Endothelial cell of umbilical vein (primary cell): Measurements from ENCODE around the gene TMCC2. TPM values are rescaled to one million over a fixed set of nuclear protein-coding genes. Genes with fewer than 3 reads are reported as not detected.

Experiments
- BruUV-seq: library from RNA; stranded (reverse); fragments of 400-500 nt; replicated peaks from 2 replicates; lab custom pipeline; 2021; lab: Mats Ljungman, UMichigan
- CTCF ChIA-PET: fragments of 300-600, 350-600 bp; sonication (Branson Sonifier 250); formaldehyde crosslinking; loops from one replicate; lab custom pipeline; 2021; ENCODE audit warnings: antibody characterized with exemption, inconsistent platforms; lab: Charles Lee
- POLR2A ChIA-PET: fragments of 300-600, 350-600 bp; sonication (Branson Sonifier 250); formaldehyde crosslinking; loops from one replicate; lab custom pipeline; 2021; ENCODE audit warnings: antibody characterized with exemption, inconsistent platforms; lab: Charles Lee
- DNase-seq: peaks from one replicate; pipeline ENCODE4 v3.0.0-alpha.2; 2011; ENCODE audit warnings: low read depth, low spot score
- FAIRE-seq: peaks from 2 replicates; lab custom pipeline; 2011; peaks lifted over from hg19 to GRCh38; lab: Jason Lieb, UNC
- H2AFZ ChIP-seq: 2 replicates; pipeline ENCODE4 v1.6.0; 2012; ENCODE audit warnings: low read depth, low read length, control low read depth, inconsistent platforms
- H3K27ac ChIP-seq: 2 replicates; pipeline ENCODE4 v1.5.1; 2011; ENCODE audit warnings: low read depth, mild to moderate bottlenecking, control low read depth, low read length, moderate library complexity; ENCODE audit not compliant: insufficient read depth
- H3K27me3 ChIP-seq, 2 experiments: 2 replicates each; pipeline versions ENCODE4 v1.6.0 to v1.6.1; 2011; ENCODE audit warnings: low read length in 2 of 2, mixed read lengths in 1 of 2; ENCODE audit not compliant: control insufficient read depth in 2 of 2, insufficient read depth in 2 of 2
- H3K36me3 ChIP-seq, 2 experiments: 2 replicates in 1 of 2; 3 replicates in 1 of 2; pipeline ENCODE4 v1.5.1; 2011; ENCODE audit warnings: low read length in 2 of 2, mild to moderate bottlenecking in 1 of 2, moderate library complexity in 1 of 2; ENCODE audit not compliant: control insufficient read depth in 2 of 2, insufficient read depth in 2 of 2; ENCODE audit errors: extremely low read depth in 1 of 2
- H3K4me1 ChIP-seq: 3 replicates; pipeline ENCODE4 v1.5.1; 2011; ENCODE audit warnings: mild to moderate bottlenecking, low read length; ENCODE audit not compliant: control insufficient read depth, insufficient read depth; ENCODE audit errors: extremely low read depth
- H3K4me2 ChIP-seq: 2 replicates; pipeline ENCODE4 v1.6.1; 2011; ENCODE audit warnings: low read length, control low read depth, mixed read lengths; ENCODE audit not compliant: insufficient read depth
- H3K4me3 ChIP-seq, 3 experiments: fragments of 200-600 bp in 1 of 3; sonication (generic), shearing (Covaris generic) in 1 of 3; replicated peaks in 1 of 3; 2 replicates each; pipeline ENCODE4 v1.5.1; 2011 to 2016; ENCODE audit warnings: control low read depth in 3 of 3, low read length in 3 of 3, mild to moderate bottlenecking in 2 of 3, inconsistent platforms in 1 of 3, low read depth in 1 of 3, moderate library complexity in 1 of 3; ENCODE audit not compliant: insufficient read depth in 1 of 3
- H3K79me2 ChIP-seq: 2 replicates; pipeline ENCODE4 v1.6.0; 2012; ENCODE audit warnings: low read length, inconsistent platforms; ENCODE audit not compliant: control insufficient read depth, insufficient read depth
- H3K9ac ChIP-seq: replicated peaks from 2 replicates; pipeline ENCODE3; 2011; ENCODE audit warnings: low read length, control low read depth; ENCODE audit not compliant: insufficient read depth; ENCODE audit errors: extremely low read depth
- H3K9me1 ChIP-seq: replicated peaks from 3 replicates; pipeline ENCODE4 v1.6.0; 2011; ENCODE audit warnings: mild to moderate bottlenecking, low read length; ENCODE audit not compliant: control insufficient read depth, insufficient read depth; ENCODE audit errors: extremely low read depth
- H3K9me3 ChIP-seq: replicated peaks from 2 replicates; pipeline ENCODE4 v1.5.1; 2012; ENCODE audit warnings: low read length, inconsistent platforms; ENCODE audit not compliant: control insufficient read depth, insufficient read depth
- H4K20me1 ChIP-seq: replicated peaks from 2 replicates; pipeline ENCODE3; 2011; ENCODE audit warnings: mild to moderate bottlenecking, low read length; ENCODE audit not compliant: control insufficient read depth, insufficient read depth; ENCODE audit errors: extremely low read depth
- CTCF ChIP-seq, 2 donors: IDR thresholded peaks; 1 replicate in 1 of 2; 2 replicates in 1 of 2; pipeline ENCODE4 v1.5.1; 2011; ENCODE audit warnings: low read length in 2 of 2, mild to moderate bottlenecking in 2 of 2, moderate library complexity in 2 of 2, control low read depth in 1 of 2, inconsistent platforms in 1 of 2, low read depth in 1 of 2; ENCODE audit not compliant: insufficient read depth in 1 of 2; ENCODE audit errors: extremely low read depth in 1 of 2
- EZH2 ChIP-seq: IDR thresholded peaks from 2 replicates; pipeline ENCODE4 v1.6.1; 2012; ENCODE audit warnings: borderline replicate concordance, low read depth, mild to moderate bottlenecking, moderate library complexity, low read length, inconsistent platforms; ENCODE audit not compliant: severe bottlenecking
- FOS ChIP-seq: IDR thresholded peaks from 2 replicates; pipeline ENCODE4 v1.6.1; 2011; ENCODE audit warnings: mild to moderate bottlenecking, low read length, moderate library complexity, borderline replicate concordance; ENCODE audit not compliant: insufficient read depth
- GATA2 ChIP-seq: IDR thresholded peaks from 2 replicates; pipeline ENCODE4 v1.7.0; 2011; ENCODE audit warnings: low read depth, mild to moderate bottlenecking, moderate library complexity, mixed read lengths, low read length; ENCODE audit not compliant: insufficient read length, insufficient read depth
- JUN ChIP-seq: IDR thresholded peaks from 2 replicates; pipeline ENCODE4 v1.6.1; 2011; ENCODE audit warnings: borderline replicate concordance, low read depth; ENCODE audit not compliant: insufficient read length, insufficient read depth
- MAX ChIP-seq: IDR thresholded peaks from 2 replicates; pipeline ENCODE4 v1.6.1; 2011; ENCODE audit not compliant: insufficient read depth, insufficient read length
- MYC ChIP-seq: IDR thresholded peaks from one replicate; pipeline ENCODE4 v1.6.1; 2011; ENCODE audit warnings: mild to moderate bottlenecking, low read depth, low read length
- POLR2A ChIP-seq: IDR thresholded peaks from 2 replicates; pipeline ENCODE4 v1.6.1; 2012; ENCODE audit warnings: low read depth, mild to moderate bottlenecking, control low read depth, low read length
- POLR2AphosphoS5 ChIP-seq: IDR thresholded peaks from 2 replicates; pipeline ENCODE4 v1.6.1; 2012; ENCODE audit warnings: low read depth, mild to moderate bottlenecking, control low read depth, low read length, moderate library complexity; ENCODE audit not compliant: insufficient read depth
- dilution Hi-C: fragments of 300-500 bp; cut with MboI; formaldehyde crosslinking; loops from one replicate; pipeline ENCODE4 v1.15.0; 2019; ENCODE audit warnings: low sequenced_read_pairs; ENCODE audit not compliant: extremely low pct_ligation_motif_present
- intact Hi-C: fragments of 100-400 bp; cut with micrococcal nuclease; formaldehyde crosslinking; loops from one replicate; pipeline ENCODE4 v1.10.0; 2022
- polyA plus RNA-seq, 4 experiments: library from polyadenylated mRNA; depleted of rRNA in 3 of 4; stranded (reverse) in 3 of 4; unstranded in 1 of 4; fragments of >200 nt; gene quantifications; 2 replicates each; pipeline versions ENCODE4 v1.2.1 to v1.2.3, GENCODE V29; 2011 to 2012; ENCODE audit warnings: missing spikeins in 1 of 4
- total RNA-seq: library from RNA; stranded (reverse); gene quantifications from 2 replicates; pipeline ENCODE4 v1.2.3, GENCODE V29; 2021

The TMCC2 gene
- total and polyA plus RNA-seq, 2 donors (not counting 3 experiments of a cell fraction or from before 2014, with no cell fraction given), result 2.0 to 2.1 TPM

GRCh38 chr1:205258261-205258691 is 30.5 kb downstream of the TMCC2 start:
- dilution Hi-C loops (no loop called here), intact Hi-C loops (no loop called here)
- no peak overlapping the region for H2AFZ ChIP-seq
- H3K4me1 ChIP-seq, result peaks cover 18% of the 10 kb centered on the region
- no peaks in the 10 kb centered on the region for H4K20me1 ChIP-seq
- no peak overlapping the region for H3K4me2 ChIP-seq
- no peak overlapping the region for H3K9ac ChIP-seq
- CTCF ChIA-PET, result interaction anchor here (0.7 to 7.2 kb wide), 9 partner anchors 15 to 316 kb away, joined by 3 to 113 read pairs (median 15); partner anchors contain the start of gene TMCC2
- DNase-seq (no peak), FAIRE-seq (no peak)
- no peak overlapping the region for H3K27ac ChIP-seq
- no peak for TF ChIP-seq CTCF (IDR thresholded peaks at IDR 0.05; ENCODE audit: extremely low read depth in 1 of 2, insufficient read depth in 1 of 2, low read depth in 1 of 2, low read length in 2 of 2)
- no peak for TF ChIP-seq GATA2
- TF ChIP-seq FOS, result no peak
- no peak for TF ChIP-seq MYC
- no peak for TF ChIP-seq MAX
- no peak for TF ChIP-seq POLR2A
- TF ChIP-seq EZH2, result no peak
- TF ChIP-seq POLR2AphosphoS5, result no peak
- TF ChIP-seq JUN, result no peak
- BruUV-seq, result no TSS peak
- POLR2A ChIA-PET, result no interaction called here
- no peak overlapping the region for H3K4me3 ChIP-seq
- H3K27me3 ChIP-seq, result no peaks in the 10 kb centered on the region
- no peaks in the 10 kb centered on the region for H3K36me3 ChIP-seq
- H3K9me1 ChIP-seq, result no peaks in the 10 kb centered on the region
- no peaks in the 10 kb centered on the region for H3K79me2 ChIP-seq
- H3K9me3 ChIP-seq, result no peaks in the 10 kb centered on the region
